HG03342 (cell line): ENCODE measurements around the gene PIK3C2B.
"Not testable (repeated sequence)": the region's sequence is repeated elsewhere in the genome, so short reads cannot be mapped to it uniquely, and the experiment has no call there.

Experiments
- ATAC-seq: cut with Tn5 transposase; IDR thresholded peaks from one replicate; pipeline ENCODE4 v1.9.1; 2021; ENCODE audit warnings: mild to moderate bottlenecking, moderate library complexity; ENCODE audit not compliant: unreplicated experiment

The PIK3C2B gene, protein sequence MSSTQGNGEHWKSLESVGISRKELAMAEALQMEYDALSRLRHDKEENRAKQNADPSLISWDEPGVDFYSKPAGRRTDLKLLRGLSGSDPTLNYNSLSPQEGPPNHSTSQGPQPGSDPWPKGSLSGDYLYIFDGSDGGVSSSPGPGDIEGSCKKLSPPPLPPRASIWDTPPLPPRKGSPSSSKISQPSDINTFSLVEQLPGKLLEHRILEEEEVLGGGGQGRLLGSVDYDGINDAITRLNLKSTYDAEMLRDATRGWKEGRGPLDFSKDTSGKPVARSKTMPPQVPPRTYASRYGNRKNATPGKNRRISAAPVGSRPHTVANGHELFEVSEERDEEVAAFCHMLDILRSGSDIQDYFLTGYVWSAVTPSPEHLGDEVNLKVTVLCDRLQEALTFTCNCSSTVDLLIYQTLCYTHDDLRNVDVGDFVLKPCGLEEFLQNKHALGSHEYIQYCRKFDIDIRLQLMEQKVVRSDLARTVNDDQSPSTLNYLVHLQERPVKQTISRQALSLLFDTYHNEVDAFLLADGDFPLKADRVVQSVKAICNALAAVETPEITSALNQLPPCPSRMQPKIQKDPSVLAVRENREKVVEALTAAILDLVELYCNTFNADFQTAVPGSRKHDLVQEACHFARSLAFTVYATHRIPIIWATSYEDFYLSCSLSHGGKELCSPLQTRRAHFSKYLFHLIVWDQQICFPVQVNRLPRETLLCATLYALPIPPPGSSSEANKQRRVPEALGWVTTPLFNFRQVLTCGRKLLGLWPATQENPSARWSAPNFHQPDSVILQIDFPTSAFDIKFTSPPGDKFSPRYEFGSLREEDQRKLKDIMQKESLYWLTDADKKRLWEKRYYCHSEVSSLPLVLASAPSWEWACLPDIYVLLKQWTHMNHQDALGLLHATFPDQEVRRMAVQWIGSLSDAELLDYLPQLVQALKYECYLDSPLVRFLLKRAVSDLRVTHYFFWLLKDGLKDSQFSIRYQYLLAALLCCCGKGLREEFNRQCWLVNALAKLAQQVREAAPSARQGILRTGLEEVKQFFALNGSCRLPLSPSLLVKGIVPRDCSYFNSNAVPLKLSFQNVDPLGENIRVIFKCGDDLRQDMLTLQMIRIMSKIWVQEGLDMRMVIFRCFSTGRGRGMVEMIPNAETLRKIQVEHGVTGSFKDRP (N-terminal part only)

DNA sequence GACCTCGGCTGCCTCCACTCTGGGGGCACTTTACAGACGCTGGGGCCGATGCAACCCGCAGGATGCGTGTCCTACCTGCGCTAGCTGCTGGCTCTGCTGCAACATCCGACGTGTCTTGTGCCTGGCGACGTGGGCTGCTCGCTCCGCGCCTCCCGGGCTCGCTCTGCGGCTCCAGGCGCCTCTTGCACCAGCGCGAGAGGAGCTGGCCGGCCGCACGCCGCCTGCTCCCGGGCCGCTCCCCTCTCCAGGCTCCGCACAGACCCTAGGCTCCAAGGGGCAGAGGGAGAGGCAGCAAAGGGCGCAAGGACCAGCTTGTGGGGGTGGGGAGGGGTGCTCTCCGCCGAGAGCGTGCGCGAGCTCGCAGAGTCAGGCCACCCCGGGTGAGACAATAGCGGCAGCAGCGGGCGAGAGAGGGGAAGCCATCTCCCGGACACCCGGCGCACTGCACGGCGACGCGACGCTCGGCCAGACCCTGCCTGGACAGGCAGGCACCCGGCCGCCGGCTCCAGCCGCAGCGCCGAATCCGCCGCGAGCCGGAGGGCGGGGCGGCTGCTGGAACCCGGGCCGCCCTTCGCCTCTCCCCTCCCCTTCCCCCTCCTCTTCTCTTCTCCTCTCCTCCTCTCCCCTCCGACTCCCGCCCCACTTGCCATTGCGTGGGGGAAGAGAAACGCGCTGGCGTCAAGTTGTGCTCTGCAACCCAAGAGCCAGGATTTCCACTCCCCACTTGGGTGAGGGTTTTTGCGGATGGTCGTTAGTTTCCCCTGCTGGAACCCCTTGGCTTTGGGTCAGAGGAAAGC is at the start of gene PIK3C2B:
PIK3C2B (minus strand) TSS at position 525 of the 797 bp plus-strand sequence. CDS start 25,003 bp downstream, outside the sequence.
- ATAC-seq: peak; percentile 80

DNA sequence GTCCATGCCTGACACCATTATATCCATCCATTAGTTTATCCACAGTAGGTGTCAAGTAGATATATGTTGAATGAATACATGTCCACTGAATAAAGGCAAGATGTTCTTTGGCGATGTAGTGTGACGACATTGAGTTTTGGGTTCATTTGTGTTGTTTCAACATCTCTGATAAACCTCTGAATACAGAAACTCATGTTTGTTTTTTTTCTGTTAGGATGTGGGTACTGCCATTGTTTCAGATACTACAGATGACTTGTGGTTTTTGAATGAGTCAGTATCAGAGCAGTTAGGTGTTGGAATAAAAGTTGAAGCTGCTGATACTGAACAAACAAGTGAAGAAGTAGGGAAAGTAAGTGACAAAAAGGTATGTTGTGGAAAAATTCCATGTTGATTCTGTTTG is 49.7 kb upstream of the PIK3C2B start:
- no peak for ATAC-seq

- ATAC-seq: no peak
These were observed 47.0 kb upstream of the PIK3C2B start for GRCh38 chr1:204541626-204542025.

DNA sequence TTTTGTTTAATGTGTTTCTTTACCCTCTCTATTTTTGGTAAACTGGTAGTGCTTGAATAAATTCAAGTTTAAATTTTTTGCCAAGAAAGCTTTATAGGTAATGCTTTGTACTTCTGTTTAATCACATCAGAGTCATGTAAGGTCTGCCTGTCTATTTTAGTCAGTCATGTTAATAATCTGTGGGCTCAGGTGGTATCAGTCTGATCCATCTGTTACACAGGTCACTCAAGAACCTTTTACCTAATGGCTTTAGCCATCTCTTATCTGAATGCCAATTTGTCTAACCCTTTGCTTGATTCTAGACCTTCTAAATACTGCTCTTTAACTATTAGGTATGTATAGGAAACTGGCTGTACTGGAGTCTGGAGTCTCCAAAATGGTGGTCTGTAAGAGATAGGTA is 38.2 kb upstream of the PIK3C2B start:
- no peak for ATAC-seq

- peak; percentile 85 for ATAC-seq
These were observed 36.3 kb upstream of the PIK3C2B start for GRCh38 chr1:204530932-204531331.

- ATAC-seq: no peak
These were observed 34.8 kb upstream of the PIK3C2B start for GRCh38 chr1:204529371-204529895.

DNA sequence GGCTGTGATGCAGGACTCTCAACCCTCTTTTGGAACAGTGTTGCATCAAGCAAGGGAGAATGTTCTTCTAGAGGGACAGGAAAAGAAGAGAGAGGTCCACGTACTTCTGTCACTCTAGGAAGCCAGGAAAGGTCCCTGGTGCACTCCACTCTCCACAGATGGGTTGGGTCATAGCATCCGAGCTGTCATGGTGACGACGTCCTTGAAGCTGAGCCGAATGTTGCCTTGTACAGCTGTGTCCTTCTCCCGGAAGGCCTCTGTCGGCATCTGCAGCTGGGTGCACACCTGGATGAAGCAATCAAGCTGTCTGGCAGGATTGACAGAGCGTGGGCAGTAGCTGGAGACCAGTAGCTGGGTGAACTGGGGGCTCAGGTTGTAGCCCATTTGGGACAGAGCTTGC is 34.1 kb upstream of the PIK3C2B start:
- no peak for ATAC-seq

- ATAC-seq: no peak
These were observed 33.6 kb upstream of the PIK3C2B start for GRCh38 chr1:204528241-204528640.

DNA sequence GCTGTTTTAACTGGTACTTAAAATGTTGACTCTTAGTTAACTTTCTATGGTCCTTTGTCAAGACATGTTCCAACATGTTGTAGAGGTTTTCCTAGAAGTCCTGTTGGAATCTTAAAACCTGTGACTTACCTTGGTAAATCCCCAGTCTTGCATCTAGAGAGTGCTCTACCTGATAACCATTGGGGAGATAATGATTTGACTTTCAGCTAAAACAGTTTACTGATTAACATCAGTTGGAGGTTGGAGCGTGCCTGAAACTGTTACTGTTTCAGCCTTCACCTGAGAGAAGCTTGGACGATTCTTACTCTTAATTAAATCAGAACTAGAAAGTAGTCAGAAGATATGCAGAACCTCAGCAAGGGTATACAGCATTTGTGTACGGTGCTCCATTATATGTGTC is 30.4 kb upstream of the PIK3C2B start:
- no peak for ATAC-seq

DNA sequence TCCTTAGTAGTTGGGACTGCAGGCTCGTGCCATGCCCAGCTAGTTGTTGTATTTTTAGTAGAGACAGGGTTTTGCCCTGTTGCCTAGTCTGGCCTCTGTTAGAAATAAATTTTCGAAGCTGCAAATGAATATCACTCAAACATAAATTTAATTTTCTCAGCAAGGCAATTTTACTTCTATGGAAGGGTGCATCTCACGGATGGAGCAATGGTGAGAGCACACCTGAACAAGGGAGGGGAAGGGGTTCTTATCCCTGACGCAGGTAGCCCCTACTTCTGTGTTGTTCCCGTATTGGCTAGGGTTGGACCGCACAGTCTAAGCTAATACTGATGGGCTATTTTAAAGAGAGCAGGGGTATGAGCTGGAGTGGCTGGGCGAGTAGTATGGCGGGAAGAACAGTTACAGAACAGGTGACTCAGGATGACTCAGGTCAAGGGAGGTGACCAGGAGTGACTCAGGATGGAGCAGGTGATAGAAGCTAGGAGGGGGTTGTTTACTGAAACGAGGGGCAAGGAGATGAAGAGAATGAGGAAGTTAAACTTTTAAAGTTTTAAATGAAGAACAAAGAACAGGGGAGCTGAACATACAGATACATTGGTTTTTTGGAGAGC is 29.1 kb upstream of the PIK3C2B start:
- no peak for ATAC-seq

DNA sequence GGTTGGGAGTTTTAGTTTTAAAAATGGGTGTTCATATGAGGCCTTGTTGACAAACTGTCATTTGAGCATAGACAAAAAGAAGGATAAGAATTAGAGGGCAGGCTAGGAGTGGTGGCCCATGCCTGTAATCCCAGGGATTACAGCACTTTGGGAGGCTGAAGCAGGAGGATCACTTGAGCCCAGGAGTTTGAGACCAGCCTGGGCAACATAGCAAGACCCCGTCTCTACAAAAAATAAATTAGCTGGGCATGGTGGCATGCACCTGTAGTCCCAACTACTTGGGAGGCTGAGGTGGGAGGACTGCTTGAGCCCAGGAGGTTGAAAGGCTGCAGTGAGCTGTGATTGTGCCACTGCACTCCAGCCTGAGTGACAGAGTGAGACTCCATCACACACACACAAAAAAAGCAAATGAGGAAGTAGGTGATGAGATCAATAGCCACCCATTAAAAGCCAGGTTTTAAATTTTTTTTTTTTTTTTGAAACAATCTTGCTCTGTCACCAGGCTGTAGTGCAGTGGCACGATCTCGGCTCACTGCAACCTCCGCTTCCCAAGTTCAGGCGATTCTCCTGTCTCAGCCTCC is 27.4 kb upstream of the PIK3C2B start:
- not testable (repeated sequence) for ATAC-seq

GRCh38 chr1:204520834-204521709 is 26.5 kb upstream of the PIK3C2B start:
- peak; percentile 56 for ATAC-seq

- ATAC-seq: not testable (repeated sequence)
These were observed 22.8 kb upstream of the PIK3C2B start for GRCh38 chr1:204517382-204517781.

DNA sequence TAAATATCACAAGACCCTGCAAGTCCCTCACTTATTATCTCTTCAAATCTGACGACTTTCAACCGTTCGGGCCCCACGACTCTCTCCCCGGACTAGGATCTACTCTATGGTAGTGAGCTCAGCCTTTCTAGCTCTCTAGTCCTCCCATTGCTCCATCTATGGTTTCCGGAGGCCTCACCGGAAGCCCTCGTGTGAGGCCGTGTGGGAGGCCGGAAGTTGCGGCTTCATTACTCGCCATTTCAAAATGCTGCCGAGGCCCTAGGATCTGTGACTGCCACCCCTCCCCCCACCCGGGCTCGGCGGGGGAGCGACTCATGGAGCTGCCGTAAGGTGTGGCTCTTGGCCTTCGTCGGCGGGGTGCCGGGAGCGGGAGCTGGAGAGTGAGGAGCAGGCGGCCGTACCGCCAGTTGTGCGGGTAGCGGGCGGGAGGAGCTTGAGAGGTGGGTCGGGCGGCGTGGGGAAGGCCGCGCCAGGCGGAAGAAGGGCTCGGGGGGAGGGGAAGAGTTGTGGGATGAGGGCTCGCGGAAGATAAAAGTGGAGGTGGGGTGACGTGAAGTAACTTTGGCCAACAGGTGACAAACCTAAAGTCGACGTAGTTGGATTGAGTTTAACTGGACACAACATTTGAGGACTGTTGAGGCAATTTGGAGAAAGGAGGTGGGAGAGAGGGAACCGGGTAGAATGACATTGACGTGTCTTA is 21.7 kb upstream of the PIK3C2B start, which contains the start of gene MDM4:
MDM4 (plus strand) TSS at position 227 of the 700 bp plus-strand sequence. CDS start 9,113 bp downstream, outside the sequence.
- ATAC-seq: peak; percentile 68

GRCh38 chr1:204514828-204515227 is 20.2 kb upstream of the PIK3C2B start:
- no peak for ATAC-seq

DNA sequence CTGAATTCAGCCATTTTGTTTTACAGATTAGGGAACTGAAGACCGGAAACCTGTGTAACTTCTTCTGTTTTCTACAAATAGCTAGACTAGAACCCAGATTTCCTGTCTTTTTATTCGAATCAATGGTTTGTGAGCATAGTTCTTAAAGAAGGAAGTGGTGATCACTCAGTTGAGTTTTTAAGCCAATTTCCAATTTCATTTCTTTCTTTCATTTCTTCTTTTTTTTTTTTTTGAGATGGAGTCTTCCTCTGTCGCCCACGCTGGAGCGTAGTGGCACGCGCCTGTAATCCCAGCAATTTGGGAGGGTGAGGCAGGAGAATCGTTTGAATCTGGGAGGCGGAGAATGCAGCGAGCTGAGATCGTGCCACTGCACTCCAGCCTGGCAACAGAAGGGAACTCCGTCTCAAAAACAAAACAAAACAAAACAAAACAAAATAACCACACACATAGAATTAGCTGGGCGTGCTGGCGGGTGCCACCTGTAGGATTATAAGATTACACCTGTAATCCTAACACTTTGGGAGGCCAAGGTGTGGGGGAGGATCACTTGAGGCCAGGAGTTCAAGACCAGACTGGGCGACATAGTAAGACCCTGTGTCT is 18.6 kb upstream of the PIK3C2B start:
- peak; percentile 37 for ATAC-seq

DNA sequence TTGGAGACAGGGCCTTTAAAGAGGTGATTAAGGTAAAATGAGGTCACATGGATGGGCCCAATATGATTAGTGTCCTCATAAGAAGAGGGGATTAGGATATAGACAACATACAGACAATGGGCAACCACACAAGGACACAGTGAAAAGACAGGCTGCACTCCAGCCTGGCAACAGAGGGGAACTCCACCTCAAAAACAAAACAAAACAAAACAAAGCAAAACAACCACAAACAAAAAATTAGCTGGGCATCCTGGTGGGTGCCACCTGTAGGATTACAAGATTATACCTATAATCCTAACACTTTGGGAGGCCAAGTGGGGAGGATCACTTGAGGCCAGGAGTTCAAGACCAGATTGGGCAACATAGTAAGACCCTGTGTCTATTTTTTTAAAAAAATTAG is 16.8 kb upstream of the PIK3C2B start:
- no peak for ATAC-seq
